22Rv1 (cell line): ENCODE measurements around the gene IZUMO1.

ENCODE experiments used
- CTCF ChIP-seq: fragments of 450-650 bp; IDR thresholded peaks from 2 replicates; pipeline ENCODE4 v1.5.1; 2017; ENCODE audit warnings: mild to moderate bottlenecking
- ZFX ChIP-seq: fragments of 450-650 bp; IDR thresholded peaks from 2 replicates; pipeline ENCODE4 v1.6.1; 2017; ENCODE audit warnings: antibody characterized with exemption, borderline replicate concordance

- TF ChIP-seq CTCF (no peak), ZFX (no peak)
These were observed 34.1 kb upstream of the IZUMO1 start for GRCh38 chr19:48780631-48781391.
